Epithelial cell of proximal tubule (primary cell): ENCODE measurements around the gene RUNX2. TPM values are rescaled to one million over a fixed set of nuclear protein-coding genes. Genes with fewer than 3 reads are reported as not detected.

Experiments
- DNase-seq: peaks from one replicate; pipeline ENCODE4 v3.0.0-alpha.2; 2011; ENCODE audit warnings: low read depth
- H3K4me3 ChIP-seq: 2 replicates; pipeline ENCODE4 v1.5.1; 2011; ENCODE audit warnings: low read depth, mild to moderate bottlenecking, low read length
- CTCF ChIP-seq: conservative IDR thresholded peaks from 2 replicates; pipeline ENCODE4 v1.5.1; 2012; ENCODE audit warnings: low read depth, mild to moderate bottlenecking, low read length
- total RNA-seq: library from RNA; depleted of rRNA; stranded (reverse); fragments of >200 nt; gene quantifications from 2 replicates; pipeline ENCODE4 v1.2.3, GENCODE V29; 2015

Gene RUNX2
- total RNA-seq, 1 donor from 2014 or later = 13.1 TPM

DNA sequence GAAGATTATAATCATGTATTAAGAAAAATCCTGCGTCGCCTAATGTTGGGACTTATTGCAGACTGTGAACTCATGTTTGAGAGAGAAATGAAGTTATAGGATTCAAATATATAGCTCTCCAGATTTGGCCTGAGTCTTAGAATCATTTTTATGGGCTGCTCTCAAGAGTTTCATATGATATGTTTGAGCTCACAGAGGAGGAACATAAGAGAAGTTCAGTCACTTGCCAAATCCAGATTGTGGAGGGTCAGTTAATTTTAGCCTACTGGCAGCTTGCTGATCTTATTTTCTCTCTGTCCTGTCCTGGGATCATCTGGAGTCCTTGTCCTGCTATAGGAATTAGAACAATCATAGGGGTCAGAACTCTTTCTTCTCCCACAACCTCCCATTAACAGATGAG is 235.7 kb downstream of the RUNX2 start:
- TF ChIP-seq CTCF = no peak
- H3K4me3 ChIP-seq = no peak overlapping the region

DNA sequence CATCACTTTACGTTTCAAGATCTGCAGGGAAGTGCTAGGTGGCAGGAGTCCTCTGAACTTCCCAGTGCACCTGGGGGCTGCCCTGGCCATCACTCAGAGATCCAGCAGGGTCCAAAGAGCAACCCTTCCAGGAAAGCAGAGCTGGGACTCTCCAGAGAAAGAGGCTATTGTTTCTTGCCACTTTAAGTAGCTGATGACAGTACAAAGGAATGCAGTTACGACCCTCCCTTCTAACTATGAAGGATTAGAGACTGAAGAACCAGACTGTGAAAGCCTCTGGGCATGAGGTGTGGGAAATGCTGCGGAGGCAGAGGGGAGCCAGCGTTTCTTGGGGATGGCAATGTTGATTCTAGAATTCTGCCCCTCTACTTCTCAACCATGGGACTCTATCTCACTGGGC is 238.8 kb downstream of the RUNX2 start:
- TF ChIP-seq CTCF = no peak
- DNase-seq = peak; percentile 66
- H3K4me3 ChIP-seq = no peak overlapping the region

More for the DNA sequence above, 235.7 kb downstream of the RUNX2 start:
- DNase-seq = no peak

GRCh38 chr6:45567879-45568278 is 239.7 kb downstream of the RUNX2 start:
- no peak for DNase-seq
- no peak overlapping the region for H3K4me3 ChIP-seq
- no peak for TF ChIP-seq CTCF

GRCh38 chr6:45568626-45569025 is 240.5 kb downstream of the RUNX2 start:
- DNase-seq = no peak
- TF ChIP-seq CTCF = no peak
- H3K4me3 ChIP-seq = no peak overlapping the region

GRCh38 chr6:45569210-45569945 is 241.2 kb downstream of the RUNX2 start:
- no peak overlapping the region for H3K4me3 ChIP-seq
- no peak for TF ChIP-seq CTCF
- no peak for DNase-seq

DNA sequence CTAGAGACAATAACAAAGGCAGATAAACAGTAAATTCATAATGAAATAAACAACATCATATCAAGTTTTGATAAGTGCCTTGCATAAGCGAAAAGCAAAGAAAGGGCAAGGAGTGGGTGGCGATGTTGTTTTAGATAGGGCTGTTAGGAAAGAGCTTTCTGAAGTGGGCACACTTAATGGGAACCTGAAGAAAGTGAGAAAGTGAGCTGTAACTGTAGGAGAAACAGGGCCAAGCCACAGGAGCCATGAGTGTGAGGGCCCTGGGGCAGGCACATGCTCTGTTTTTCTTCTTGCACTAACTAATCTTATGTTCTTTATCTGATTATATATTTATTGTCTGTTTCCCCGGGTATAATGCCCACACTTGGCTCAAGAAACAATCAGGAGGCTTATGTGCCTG is 243.0 kb downstream of the RUNX2 start:
- H3K4me3 ChIP-seq = no peak overlapping the region
- no peak for TF ChIP-seq CTCF
- no peak for DNase-seq

DNA sequence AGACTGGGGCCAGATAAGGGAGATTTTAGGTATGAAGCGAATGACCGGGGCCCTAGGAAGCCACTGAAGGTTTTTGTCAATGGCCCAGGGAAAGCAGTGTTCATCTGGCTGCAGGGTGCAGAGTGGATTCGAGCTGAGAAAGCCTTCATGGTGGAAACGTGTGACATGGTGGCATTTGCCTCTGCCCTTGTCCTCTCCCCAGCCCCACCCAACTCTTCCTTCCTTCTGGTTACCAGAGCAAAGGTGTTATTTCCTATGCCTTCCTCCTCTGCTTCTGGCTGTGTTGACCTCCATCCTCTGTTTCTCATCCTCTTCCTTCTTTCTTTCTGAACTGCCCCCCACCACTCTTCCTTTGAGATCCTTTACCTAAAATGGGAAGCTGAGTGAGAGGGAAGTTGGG is 244.7 kb downstream of the RUNX2 start:
- DNase-seq = no peak
- no peak overlapping the region for H3K4me3 ChIP-seq
- no peak for TF ChIP-seq CTCF
